Measurements from ENCODE around the gene IBTK.
"Not testable (repeated sequence)": the region's sequence is repeated elsewhere in the genome, so short reads cannot be mapped to it uniquely, and the experiment has no call there.

IBTK gene

DNA sequence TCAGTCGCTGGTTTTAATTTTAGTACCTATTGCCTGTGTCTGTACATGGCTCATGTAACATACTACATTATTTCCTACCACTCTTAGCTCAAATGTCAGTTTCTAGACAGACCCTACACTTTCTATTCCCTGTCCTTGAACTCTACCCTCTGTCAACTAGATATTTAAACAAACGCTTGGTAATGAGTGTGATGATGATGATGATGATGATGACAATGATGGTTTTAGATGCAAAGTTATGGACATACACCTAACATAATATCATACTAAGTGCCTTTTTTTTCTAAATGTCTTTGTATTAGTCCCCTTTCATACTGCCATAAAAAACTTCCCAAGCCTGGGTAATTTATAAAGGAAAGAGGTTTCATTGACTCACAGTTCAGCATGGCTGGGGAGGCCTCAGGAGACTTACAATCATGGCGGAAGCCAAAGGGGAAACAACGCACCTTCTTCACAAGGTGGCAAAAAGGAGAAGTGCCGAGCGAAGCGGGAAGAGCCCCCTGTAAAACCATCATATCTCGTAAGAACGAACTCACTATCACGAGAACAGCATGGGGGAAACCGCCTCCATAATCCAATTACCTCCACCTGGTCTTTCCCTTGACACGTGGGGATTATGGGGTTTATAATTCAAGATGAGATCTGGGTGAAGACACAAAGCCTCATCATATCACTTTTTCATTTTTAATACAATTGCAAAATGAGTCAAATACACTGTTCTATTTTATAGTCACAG, 87.1 kb downstream of the IBTK start:
- no peak for TF ChIP-seq CTCF (conservative IDR thresholded peaks at IDR 0.05; ENCODE audit: low read depth, low read length)
- no peak for DNase-seq (ENCODE audit: low read depth)

DNA sequence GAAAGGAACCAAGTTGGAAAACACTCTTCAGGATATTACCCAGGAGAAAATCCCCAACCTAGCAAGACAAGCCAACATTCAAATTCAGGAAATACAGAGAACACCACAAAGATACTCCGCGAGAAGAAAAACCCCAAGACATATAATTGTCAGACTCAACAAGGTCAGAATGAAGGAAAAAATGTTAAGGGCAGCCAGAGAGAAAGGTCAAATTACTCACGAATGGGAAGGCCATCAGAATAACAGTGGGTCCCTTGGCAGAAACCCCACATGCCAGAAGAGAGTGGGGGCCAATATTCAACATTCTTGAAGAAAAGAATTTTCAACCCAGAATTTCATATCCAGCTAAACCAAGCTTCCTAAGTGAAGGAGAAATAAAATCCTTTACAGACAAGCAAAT, 94.8 kb downstream of the IBTK start:
- DNase-seq (ENCODE audit: low read depth), result peak; percentile 52
- H3K4me3 ChIP-seq (ENCODE audit: low read depth, low read length), result not testable (repeated sequence)

More for the DNA sequence above, 87.1 kb downstream of the IBTK start:
- no peak overlapping the region for H3K4me3 ChIP-seq (ENCODE audit: low read depth, low read length)

GRCh38 chr6:82151147-82151546, 96.4 kb downstream of the IBTK start:
- DNase-seq (ENCODE audit: low read depth); H3K4me3 ChIP-seq (ENCODE audit: low read depth, low read length): not testable (repeated sequence)

DNA sequence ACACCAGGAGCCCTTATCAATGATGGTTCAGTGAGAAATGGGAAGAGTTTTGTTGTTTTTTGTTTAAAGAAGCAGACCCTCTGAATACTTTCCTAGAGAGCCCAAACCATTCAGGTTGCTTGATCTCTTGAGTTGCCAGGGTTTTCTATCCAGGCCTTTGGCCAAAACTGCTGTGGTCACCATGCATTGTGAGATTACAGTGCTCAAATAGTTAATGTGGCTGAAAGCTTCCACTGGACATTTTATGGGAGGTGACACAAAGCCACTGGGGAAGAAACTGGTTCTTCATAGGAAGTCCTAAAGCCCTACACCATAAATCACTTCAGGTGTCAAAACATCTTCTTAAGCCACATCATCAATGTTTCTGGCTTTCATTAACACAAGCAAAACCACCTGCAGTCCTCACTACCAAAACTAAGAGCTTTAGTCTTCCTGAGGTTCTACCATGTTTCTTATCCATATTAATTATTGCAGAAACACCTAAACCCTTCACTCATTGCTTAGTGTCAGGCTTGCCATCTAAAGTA, 101.6 kb downstream of the IBTK start:
- DNase-seq (ENCODE audit: low read depth), result no peak
- no peak for TF ChIP-seq CTCF (conservative IDR thresholded peaks at IDR 0.05; ENCODE audit: low read depth, low read length)
- H3K4me3 ChIP-seq (ENCODE audit: low read depth, low read length), result no peak overlapping the region

DNA sequence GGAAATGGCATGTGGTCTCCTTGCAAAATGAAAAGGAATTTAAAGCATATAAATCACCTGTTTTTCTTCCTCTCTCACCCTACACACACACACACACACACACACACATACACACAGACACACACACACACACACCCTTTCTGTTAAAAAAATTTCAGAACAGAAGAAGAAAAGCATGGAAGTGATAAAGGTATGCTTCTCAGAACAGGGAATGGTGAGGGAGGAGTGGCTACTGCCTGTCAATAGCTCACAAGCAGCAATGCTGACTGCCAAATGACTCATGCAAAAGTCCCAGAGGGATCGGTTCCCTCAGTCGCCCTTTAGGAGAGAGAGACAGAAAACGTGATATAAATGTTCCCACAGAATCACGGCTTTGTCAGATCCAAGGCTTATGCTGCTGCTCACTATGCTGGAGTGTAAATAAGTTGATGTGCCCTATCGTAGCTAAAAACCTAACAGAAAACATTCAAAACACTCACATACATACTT, 102.6 kb downstream of the IBTK start:
- peak; percentile 89 for DNase-seq (ENCODE audit: low read depth)
- H3K4me3 ChIP-seq (ENCODE audit: low read depth, low read length), result peak overlapping the region; percentile 15

GRCh38 chr6:82144007-82144851, 103.3 kb downstream of the IBTK start:
- H3K4me3 ChIP-seq (ENCODE audit: low read depth, low read length), result peak overlapping the region; percentile 14
- no peak for TF ChIP-seq CTCF (conservative IDR thresholded peaks at IDR 0.05; ENCODE audit: low read depth, low read length)
- DNase-seq (ENCODE audit: low read depth), result peak; percentile 93

More for the DNA sequence above, 102.6 kb downstream of the IBTK start:
- TF ChIP-seq CTCF (conservative IDR thresholded peaks at IDR 0.05; ENCODE audit: low read depth, low read length), result no peak

DNA sequence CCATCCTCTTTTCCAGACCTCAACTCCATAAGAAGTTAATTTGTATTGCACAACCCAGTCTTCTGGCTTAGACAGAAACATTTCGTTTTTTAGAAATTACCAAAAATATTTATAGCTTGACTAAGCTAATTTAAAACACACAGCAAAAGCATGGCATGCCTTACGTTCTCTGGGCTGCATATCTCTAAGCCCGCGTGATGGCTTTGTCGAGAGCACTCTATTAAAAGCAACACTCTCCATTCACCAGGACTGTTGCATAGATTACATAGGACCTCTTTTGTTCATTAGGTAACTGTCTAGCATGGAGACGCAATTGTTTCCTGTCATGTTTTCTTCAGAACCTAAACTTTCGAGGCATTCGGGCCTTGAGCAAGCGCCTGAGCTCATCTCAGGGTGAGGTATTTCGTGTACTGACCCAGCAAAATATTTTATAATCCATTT, 104.5 kb downstream of the IBTK start:
- no peak for TF ChIP-seq CTCF (conservative IDR thresholded peaks at IDR 0.05; ENCODE audit: low read depth, low read length)
- H3K4me3 ChIP-seq (ENCODE audit: low read depth, low read length), result no peak overlapping the region
- no peak for DNase-seq (ENCODE audit: low read depth)

Data from choroid plexus epithelial cell (primary cell).